ENCODE results near the gene HS2ST1.

The HS2ST1 gene

GRCh38 chr1:87113313-87113712 is 198.9 kb downstream of the HS2ST1 start:
- no peak for TF ChIP-seq CTCF (IDR thresholded peaks at IDR 0.05)
- Histone ChIP-seq H3K4me3 (no peak overlapping the region), H3K27ac (no peak overlapping the region)
- no peak for DNase-seq (ENCODE audit: low spot score)

- no peak overlapping the region for H3K4me3 ChIP-seq
- no peak for TF ChIP-seq CTCF (IDR thresholded peaks at IDR 0.05)
- no peak for DNase-seq (ENCODE audit: low spot score)
- H3K27ac ChIP-seq, result no peak overlapping the region
Measured at GRCh38 chr1:87115317-87115890, 201.0 kb downstream of the HS2ST1 start.

- DNase-seq (ENCODE audit: low spot score), result no peak
- Histone ChIP-seq H3K27ac (no peak overlapping the region), H3K4me3 (no peak overlapping the region)
- TF ChIP-seq CTCF (IDR thresholded peaks at IDR 0.05), result no peak
Measured at GRCh38 chr1:87115891-87116290, 201.5 kb downstream of the HS2ST1 start.

GRCh38 chr1:87117761-87118368 is 203.4 kb downstream of the HS2ST1 start:
- no peak for TF ChIP-seq CTCF (IDR thresholded peaks at IDR 0.05)

GRCh38 chr1:87119541-87120140 is 205.2 kb downstream of the HS2ST1 start:
- no peak overlapping the region for H3K4me3 ChIP-seq
- H3K27ac ChIP-seq, result no peak overlapping the region
- DNase-seq (ENCODE audit: low spot score), result no peak
- no peak for TF ChIP-seq CTCF (IDR thresholded peaks at IDR 0.05)

More at GRCh38 chr1:87117761-87118368, 203.4 kb downstream of the HS2ST1 start:
- Histone ChIP-seq H3K27ac (no peak overlapping the region), H3K4me3 (no peak overlapping the region)
- no peak for DNase-seq (ENCODE audit: low spot score)

GRCh38 chr1:87120779-87121178 is 206.3 kb downstream of the HS2ST1 start:
- H3K27ac ChIP-seq, result no peak overlapping the region
- DNase-seq (ENCODE audit: low spot score), result no peak
- no peak overlapping the region for H3K4me3 ChIP-seq
- TF ChIP-seq CTCF (IDR thresholded peaks at IDR 0.05), result no peak

GRCh38 chr1:87121711-87122163 is 207.3 kb downstream of the HS2ST1 start:
- Histone ChIP-seq H3K27ac (no peak overlapping the region), H3K4me3 (no peak overlapping the region)
- no peak for DNase-seq (ENCODE audit: low spot score)
- no peak for TF ChIP-seq CTCF (IDR thresholded peaks at IDR 0.05)
